Stimulated activated CD8-positive, alpha-beta memory T cell treated with anti-CD3 and anti-CD28 coated beads, Interleukin-12 subunit alpha, Interleukin-12 subunit beta, amount 100 ng/mL, for 24 hours (primary cell): Measurements from ENCODE around the gene UBXN4.
"Not testable (repeated sequence)": the region's sequence is repeated elsewhere in the genome, so short reads cannot be mapped to it uniquely, and the experiment has no call there.

Source experiments
- DNase-seq: peaks from one replicate; pipeline ENCODE4 v3.0.0-alpha.2; 2020; ENCODE audit errors: extremely low read depth

Gene UBXN4

DNA sequence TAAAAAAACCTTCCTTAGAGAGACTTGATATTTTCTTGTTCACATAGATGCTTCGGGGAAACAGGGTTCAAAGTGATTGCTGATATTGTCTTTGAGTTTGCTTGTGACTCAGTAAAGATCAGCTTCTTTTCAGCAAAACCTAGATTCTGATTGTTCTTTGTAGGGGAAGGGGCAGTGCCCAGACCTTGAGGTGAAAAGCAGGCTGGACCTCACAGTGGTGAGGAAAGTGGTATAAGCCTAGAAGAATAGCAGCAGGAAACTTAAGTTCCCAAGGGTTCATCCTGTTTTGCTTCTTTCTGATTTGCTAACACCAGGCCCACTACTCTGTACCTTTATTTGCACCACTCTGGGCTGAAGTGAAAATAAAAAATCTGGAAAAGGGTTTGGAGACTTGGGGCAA, 20.9 kb downstream of the UBXN4 start:
- DNase-seq = no peak

DNA sequence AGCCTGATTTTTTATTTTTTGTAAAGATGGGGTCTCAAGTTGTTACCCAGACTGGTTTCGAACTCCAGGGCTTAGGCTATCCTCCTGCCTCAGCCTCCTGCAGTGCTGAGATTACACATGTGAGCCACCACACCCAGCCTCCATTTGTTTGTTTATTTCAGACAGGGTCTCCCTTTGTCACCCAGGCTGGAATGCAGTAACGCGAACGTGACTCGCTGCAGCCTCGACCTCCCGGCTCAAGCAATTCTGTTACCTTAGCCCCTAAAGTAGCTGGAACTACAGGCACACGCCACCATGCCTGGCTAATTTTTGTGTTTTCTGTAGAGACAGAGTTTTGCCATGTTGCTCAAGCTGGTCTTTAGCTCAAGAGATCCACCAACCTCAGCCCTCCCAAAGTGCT, 27.2 kb downstream of the UBXN4 start:
- no peak for DNase-seq

DNA sequence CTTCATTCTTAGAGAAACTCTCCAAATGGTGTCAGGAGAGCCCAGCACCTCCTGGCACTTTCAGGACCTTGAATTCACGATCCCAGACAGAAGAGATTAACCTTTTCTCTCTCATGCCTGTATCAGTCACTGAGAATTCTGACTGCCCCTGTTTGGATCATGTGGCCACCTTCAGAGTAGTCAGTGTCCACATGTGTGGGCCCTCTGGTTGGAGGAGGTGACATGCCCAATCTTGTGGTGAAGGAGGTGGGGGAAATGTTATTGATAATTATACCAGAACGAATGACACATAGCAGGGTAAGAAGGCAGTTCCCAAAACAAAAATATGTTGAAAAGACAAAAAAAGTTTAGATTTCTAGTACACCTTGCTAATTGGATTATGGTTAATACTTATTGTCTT, 31.7 kb downstream of the UBXN4 start:
- no peak for DNase-seq

DNA sequence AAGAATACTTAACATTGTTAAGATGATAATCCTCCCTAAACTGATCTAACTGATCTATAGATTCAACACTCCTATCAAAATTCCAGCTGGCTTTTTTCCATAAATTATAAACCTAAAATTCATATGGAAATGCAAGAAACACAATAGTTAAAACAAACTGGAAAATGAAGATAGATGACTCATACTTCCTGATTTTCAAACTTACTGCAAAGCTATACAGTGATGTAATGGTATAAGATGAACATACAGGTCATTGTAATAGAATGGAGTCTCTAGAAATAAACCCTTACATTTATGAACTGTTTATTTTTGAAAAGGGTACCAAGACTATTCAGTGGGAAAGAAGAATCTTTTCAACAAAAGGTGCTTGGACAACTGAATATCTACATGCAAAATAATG, 32.3 kb downstream of the UBXN4 start:
- no peak for DNase-seq

DNA sequence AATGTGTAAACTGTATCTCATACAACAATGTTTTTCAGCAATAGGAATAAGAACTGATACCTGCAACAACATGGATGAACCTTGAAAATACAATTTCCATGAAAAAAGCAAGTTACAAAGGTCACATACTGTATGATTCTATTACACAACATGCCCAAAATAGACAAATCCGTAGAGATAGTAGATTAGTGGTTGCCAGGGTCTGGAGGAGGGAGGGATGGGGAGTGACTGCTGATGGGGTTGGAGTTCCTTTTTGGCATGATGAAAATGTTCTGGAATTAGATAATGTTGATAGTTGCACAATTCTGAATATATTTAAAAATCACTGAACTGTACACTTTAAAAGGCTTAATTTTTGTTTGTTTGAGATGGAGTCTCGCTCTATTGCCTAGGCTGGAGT, 33.8 kb downstream of the UBXN4 start:
- DNase-seq = no peak

DNA sequence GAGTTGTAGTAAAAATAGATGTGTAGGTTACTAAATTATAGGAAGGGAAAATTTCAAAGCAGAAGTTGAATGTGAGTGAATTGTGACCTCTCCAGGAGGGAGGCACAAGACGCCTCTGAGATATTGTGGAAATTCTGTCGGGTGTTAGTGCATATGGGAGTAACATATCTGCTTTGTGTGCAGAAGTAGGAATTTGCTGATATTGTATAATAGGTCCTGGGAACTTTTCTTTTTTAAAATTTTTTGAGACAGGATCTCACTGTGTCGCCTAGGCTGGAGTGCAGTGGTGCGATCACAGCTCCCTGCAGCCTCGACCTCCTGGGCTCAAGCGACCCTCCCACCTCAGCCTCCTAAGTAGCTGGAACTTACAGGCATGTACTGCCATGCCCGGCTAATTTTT, 34.7 kb downstream of the UBXN4 start:
- DNase-seq = no peak

DNA sequence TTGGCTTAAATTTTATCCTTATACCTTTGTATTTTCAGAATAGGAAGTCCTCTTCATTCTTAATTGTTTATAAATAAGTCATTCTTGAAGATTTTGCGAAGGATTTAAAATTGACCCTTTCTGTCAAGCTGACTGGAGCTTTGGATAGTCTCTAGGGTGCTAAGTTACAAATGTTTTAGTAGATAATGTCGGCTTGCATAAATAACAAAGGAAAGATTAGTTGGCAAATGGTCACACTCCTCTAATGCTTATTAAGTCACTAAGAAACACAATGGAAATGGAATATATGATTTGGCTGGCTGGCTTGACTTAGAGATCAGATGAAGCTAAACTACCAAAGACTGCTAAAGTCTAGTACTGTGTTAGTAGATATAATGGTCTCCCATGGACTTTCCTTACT, 40.6 kb downstream of the UBXN4 start:
- no peak for DNase-seq

DNA sequence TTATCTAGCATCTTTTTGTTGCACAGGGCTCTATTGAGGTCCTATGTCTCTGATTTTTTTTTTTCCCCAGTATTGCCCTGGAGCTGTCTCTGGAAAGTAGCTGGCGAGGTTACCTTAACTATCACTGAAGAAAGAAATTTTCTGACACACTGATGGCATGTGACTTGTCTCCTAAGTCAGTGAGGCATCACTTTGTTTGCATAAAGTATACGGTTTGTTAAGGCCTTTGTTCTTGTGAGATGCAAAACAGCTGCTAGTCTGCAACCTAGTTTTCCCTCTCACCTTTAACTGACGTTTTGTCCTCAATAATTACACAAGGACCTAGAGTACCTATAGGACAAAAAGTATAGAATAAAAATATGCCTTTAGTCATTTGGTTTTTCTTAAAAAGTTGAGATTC, 41.8 kb downstream of the UBXN4 start:
- DNase-seq = no peak

DNA sequence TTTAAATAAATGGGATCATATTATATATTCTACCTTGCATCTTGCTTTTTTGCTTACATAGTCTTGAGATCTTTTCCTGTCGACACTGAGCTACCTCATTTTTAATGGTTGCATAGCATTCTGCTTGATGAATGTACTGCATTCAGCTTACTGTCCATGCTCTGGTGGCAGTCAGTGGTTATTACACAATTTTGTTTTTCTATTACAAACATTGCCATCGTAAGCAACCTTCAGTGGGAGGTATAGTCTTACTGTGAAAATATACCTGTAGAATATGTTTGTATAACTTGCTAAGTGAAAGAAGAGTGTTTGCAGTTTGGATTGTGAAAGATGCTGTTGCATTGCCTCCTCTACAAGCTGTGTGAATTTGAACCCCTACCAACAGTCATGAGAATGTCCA, 43.4 kb downstream of the UBXN4 start:
- no peak for DNase-seq

DNA sequence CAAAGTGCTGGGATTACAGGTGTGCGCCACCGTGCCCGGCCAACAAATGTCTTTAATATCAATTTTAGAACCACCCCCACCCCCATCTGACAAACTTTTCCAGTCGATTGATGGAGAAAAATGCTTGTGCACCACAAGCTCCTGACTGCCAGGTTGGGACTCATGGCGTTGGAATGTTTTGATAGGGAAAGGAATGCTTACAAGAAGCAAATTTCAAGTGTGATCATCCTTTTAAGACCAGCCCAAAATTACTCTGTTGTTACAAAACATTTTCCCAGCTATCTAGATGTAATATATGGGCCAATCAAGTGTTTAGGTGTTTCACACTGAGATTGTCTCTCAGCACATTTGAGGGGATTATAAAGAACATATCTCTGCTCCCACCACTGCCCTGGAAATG, 45.2 kb downstream of the UBXN4 start:
- DNase-seq = no peak

DNA sequence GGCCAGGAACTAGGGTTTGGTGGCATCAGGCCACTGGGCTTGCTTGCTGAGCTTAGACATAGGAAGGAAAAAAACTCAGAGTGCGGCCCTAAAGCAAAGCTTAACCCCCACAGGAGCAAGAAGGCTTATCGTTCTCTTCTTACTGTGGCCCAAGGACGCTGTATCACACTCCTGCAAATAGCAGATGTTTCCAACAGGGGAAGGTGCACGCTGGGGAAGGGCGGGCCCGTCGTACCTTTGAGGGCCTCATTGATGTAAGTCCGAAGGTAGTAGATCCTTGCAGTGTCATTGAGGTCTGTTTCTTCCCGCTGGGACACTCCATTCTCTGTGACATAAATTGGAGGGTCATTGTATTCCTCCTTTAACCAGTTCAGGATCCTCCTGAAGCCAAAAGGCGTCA, 48.8 kb downstream of the UBXN4 start:
- no peak for DNase-seq

DNA sequence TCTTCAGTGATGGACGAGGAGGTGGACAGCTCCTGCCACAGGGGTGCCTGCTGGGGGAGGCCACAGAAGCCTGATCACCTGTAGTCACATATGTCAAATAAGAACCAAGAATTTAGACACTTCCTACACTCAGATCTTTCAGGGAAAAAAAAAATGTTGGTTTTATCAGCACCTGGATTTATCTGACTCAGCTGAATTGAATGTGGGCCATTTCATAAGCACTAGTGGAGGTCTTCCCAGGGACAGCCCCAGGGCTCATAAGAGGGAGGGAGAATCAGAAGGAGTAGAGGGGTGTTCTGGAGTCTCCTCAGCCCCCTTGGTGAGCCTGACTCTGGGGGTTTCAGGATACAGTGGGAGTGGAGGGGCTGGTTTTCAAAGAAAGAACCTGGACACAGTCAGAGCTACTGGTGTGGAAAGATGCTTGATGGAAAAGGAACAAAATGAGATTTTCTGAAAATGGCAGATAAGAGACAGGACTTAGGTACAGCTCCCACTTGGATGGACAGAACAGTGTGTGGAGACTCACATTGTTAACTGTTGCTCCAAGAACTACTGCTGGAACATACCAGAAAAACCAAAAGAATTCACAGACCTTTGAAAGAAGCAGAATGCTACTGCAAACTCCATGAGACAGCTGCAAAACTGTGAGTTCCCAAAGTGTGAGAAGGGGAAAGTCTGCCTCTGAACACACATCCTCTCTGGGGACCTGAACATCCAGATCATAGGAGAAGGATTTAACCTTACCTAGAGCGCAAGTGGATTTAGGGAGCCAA, 49.9 kb downstream of the UBXN4 start:
- DNase-seq = no peak

DNA sequence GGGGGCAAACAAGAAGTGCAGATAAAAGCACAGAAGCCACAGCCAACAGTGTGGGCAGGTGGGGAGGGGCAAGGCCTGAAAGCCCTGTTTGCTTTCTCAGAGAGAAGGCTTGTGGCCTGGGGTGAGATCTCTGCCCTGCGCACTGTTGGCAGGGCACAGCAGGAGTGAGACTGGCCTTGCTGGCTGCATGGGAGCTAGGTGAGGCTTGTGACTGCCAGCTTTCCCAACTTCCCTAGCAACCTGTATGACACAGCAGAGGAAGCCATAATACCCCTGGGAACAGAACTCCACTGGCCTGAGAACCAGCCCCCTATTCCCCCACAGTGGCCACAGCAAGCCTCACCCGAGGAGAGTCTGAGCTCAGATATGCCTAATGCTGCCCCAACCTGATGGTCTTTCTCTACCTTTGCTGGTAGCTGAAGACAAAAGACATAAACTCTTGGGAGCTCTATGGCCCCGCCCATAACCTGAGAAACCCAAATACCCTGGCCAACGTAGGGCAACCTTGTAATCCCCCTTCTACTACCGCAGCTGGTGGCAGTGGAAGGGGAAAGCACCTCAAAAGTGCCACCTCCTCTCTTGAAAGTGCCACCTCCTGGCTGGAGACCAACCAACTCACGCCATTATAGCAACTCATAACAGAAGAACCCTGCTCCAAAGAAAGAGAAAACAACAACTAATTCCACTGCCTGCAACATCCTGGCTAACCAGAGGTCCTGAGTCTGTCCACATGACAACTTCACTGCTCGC, 50.9 kb downstream of the UBXN4 start:
- DNase-seq = no peak

DNA sequence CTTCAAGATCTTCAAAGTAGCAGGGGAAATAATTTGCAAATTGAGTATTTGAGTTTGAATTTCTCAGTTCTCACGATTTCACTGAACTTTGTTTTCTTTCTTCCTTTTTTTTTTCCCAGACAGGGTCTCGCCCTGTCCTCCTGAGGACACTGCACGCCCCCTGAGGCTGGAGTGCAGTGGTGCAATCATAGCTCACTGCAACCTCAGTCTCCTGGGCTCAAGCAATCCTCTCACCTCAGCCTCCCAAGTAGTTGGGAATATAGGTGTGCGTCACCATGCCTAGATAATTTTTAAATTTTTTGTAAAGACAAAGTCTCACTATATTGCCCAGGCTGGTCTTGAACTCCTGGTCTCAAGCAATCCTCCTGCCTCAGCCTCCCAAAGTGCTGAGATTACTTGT, 54.0 kb downstream of the UBXN4 start:
- not testable (repeated sequence) for DNase-seq

DNA sequence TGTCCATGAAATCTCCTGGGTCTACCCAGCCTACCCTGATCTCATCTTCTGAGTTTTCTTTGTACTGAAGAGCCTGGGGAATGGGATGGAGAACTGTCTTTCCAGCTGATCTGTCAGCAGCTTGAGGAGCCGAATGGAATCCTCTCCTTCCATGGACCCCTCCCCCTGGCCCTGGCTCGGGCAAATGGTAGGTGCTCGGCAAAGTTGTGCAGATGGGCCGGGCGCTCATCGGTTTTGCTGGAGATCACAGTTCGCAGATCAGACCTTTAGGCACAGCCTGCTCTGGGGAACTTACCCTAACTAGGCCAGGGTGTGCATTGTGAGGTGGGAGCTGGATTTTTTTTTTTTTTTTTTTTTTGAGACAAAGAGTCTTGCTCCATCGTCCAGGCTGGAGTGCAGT, 55.0 kb downstream of the UBXN4 start:
- no peak for DNase-seq

DNA sequence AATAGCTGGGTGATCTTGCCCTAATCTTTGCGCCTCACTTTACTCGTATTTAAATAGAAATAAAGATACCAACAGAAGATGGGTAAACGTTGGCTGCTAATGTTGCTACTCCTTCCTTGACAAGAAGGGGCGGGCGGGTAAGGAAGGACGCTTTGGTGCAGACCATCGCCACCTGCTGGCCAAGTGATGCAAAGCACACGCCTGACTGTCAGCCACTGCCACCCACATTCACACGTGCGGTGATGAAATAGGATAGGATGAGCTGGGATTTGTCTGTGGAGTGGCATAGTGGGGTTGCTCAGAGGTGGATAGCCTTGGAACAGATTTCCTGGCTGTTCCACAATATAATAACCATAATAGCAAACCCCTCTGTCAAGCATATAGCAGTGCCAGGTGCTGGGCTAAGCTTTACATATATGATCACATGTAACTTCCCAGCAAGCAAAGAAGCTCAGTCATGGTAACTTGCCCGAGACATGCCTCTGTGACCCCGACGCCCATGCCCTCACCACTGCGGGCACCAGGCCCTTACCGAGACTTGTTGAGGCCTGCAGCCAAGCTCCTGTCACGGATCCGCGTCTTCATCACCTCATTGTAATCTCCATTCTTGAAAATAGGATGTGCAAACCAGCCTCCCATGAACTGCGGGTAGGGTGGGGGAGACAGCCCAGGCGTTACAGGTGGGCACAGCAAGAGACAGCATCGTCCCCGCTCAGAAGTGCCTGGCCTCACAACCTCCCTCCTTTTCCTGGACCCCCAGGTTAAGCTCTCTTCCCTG, 56.0 kb downstream of the UBXN4 start:
- peak; percentile 55 for DNase-seq

DNA sequence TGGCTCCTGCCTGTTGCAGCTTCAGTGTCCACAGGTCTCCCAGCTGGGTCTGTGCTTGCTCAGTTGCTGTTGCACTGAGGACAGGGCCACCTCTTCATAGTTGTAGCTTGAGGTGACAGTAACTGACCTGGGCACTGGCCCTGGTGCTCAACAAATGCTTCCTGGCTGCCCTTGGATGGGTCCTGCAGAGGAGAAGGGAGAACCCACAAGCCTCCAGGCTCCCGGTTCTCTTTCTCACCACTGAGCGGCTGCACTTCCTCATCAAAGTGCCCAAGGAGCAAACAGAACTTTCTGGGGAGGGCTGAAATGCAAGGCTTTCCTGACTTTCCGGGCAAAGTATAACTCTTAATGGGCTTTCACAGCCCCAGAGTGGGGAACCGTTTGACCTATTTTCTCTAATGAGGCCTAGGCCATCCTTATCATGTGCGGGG, 56.6 kb downstream of the UBXN4 start:
- DNase-seq = no peak

DNA sequence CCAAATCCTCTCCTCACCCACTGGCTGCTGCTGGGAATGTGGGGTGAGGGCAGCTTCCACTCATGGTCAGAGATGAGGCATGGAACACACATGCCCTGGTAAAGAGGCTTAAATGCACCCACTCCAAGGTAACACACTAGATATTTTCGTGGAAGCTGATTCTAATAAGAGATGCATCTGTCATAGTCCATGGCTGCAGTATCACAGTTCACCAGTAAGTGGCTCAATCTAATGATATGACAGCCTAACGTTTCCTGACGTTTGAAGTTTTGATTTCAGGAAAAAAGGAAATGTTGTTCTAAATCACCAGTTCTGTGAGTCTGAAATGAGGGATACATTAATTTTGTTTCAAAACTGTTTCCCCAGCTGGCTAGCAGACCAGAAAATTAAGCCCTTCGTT, 57.1 kb downstream of the UBXN4 start:
- no peak for DNase-seq

DNA sequence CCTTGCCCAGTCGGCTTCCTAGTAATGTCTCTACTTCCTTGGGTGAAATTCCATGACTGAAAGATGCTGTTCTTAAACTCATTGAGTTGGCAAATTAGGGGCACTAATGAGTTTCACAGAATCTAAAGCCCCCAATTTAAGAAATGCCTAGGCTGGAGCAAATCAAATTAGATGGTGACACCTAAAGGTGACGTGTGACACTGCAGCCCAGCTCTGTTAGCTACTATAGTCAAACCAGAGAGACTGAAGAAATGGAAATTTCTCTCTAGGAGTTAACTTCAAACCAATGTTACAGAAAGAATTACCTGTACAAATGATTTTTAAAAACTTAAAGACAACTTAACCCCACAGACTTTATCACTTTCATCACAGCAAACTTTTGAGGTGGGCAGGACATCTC, 58.1 kb downstream of the UBXN4 start:
- no peak for DNase-seq

DNA sequence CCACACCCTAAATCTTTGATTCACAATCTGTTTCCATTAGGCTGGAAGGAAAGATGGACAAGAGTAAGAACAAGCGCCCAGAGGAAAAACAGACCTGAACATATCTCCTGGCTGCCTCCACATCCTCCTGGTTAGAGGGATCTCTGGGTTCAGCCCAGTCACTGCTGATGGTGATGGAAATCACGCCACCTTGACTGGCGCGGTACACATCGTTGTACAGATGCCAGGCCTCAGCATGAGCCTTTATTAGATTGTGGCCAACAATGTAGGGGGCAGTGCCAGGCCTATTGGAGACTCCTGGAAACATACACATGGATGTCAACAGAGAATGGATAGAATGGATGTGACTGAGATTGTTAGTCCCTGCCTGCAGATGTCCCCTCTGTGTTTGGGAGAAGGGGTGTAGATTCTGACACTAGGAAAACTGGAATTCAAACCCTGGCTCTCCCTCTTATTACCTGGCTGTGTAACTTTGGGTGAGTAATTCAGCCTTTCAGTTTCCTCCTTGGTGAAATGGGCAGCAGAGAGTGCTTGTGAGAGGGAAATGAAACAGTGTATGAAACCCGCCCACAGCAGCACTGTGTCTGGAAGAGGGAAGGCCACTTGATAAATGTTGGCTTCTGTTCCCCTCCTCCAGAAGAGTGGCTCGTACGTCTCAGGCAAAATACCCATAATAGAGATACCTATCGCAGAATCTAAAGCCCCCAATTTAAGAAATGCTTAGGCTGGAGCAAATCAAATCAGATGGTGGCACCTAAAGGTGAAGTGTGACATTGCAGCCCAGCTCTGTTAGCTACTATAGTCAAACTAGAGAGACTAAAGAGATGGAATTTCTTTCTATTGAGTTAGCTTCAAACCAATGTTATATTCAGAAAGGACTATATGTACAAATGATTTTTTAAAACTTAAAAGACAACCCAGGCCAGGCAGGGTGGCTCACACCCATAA, 59.1 kb downstream of the UBXN4 start:
- no peak for DNase-seq

DNA sequence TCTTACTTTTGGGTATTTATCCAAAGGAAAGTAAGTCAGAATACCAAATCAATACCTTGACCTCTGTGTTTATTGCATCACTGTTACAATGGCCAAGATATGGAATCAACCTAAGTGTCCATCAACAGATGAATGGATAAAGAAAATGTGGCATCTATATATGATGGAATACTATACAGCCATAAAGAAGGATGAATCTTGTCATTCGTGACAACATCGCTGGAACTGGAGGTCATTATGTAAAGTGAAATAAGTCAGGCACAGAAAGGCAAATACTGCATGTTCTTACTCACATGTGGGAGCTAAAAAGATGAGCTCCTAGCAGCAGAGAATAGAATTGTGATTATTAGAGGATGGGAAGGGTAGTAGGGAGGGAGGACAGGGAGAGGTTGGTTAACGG, 60.7 kb downstream of the UBXN4 start:
- no peak for DNase-seq

DNA sequence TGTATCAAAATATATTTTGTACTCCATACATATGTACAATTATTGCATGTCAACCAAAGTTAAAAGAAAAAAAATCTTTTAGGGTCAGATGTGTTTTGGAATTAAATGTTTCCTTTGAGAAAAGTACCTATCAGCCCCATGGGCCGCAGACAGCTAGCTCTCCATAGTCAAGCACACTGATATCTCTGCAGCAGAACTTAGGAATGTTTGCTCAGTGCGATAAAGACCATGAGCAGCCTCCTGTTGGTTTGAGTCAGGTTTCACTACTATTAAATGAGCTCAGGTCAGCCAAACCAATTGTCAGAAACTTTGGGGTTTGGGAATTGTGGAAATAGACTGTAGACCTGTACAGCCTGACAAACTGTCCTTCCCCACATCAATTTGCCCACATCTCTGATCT, 61.6 kb downstream of the UBXN4 start:
- DNase-seq = no peak
